Measurements from ENCODE around the gene MTMR12.
A peak's percentile ranks its signal among the peaks of the same experiment; 100 is the strongest.
"Not testable (repeated sequence)": the region's sequence is repeated elsewhere in the genome, so short reads cannot be mapped to it uniquely, and the experiment has no call there.

Gene MTMR12

DNA sequence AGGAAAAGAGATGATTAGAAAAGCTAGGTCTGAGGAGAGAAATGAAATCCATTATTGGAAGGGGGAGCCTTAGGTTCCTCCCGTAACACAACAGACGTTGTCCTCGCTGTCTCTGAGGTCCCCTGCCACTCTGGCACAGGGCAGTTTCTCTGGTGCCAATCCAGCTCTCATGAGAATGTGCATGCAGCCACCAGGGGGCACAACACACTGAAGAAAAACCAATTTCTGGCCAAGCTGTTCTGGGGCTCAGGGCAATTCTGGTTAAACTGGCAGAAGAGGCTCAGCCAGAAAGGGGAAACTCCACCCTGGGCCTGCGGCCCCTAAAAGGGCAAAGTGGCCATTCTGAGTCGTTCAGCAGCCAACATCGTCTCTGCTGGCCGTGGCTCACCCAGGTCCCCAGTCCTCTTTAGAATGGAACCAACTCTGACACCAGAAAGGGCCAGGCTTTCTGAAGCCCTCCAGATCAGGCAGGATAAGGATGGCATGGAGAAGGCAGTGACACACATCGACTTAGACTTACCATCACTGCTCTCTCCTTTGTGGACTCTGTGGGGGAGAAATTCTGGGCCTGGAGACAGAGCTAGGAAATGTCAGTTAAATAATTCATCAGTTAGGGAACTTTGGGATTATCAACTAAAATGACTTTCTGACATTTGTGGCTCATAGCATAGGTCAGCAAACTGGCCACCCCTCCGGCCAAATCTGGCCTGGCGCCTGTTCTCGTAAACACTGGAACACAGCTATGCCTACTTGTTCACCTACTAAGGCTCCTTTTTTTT lies 80.1 kb downstream of the MTMR12 start:
- peak; percentile 60 for DNase-seq

DNA sequence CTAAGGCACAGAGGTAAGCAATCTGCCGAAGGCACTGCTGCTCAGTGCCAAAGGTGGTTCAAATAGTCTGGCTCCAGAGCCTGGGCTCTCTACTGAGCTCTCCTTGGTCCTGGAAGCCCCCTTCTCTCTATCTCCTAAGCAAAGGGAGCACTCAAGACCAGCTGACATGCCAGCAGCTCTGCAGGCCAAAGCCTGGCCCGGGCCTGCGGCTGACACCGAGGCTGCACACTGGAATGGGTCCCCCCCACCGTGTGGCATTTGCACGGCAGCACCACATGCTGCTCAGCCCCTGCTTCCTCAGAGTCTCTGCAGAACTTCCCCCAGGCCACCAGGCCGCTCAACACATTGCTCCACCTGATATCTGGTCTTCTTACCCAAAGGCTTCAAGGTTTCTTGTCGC lies 80.8 kb downstream of the MTMR12 start:
- no peak for DNase-seq

DNA sequence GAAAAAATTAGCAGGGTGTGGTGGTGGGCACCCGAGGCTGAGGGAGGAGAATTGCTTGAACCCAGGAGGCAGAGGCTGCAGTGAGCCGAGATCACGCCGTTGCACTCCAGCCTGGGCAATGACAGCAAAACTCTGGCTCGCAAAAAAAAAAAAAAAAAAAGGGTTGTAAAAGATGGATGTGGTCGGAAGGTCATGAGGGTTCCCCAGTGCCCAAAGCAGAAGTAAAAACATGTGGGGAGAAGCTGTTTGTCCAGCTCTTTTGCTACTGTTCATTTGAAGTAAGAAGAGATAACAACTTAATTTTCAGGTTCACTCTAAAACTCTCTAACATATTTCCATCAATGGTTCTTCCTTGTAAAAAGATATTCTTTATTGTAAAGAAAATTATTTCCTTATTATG lies 81.5 kb downstream of the MTMR12 start:
- DNase-seq, result no peak

DNA sequence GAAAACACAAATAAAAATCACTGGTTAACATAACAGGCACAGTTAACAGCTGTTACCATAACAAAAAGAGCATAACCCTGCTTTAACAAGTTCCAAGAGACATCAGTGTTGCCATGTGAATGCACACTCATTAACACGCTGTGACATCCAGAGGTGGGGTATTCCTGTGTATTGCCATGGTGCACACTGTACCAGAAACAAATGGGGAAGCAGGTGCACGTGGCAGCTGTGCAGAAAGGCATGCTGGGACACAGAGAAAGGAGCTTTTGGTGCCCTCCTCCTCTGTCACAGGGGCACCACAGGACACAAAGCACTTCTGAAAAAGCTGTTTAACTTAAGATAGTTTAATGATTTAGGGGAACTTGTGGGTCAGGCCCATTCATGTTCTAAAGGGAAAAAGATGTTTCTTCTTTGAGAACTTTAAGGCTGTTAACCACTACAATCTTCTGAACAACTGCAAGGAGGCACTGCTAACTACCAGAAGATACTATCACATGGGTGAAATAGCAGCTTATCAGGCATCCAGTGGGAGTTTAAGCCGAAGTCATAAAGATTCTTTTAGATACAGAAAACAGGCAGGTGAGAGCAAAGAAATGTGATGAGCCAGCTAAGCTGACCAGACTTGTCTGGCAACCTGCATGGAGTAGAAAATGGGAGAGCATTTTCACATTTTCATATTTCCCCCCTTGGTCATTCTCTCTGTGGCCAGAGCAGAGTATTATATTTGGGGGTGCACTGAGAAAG lies 82.2 kb downstream of the MTMR12 start:
- no peak for DNase-seq

DNA sequence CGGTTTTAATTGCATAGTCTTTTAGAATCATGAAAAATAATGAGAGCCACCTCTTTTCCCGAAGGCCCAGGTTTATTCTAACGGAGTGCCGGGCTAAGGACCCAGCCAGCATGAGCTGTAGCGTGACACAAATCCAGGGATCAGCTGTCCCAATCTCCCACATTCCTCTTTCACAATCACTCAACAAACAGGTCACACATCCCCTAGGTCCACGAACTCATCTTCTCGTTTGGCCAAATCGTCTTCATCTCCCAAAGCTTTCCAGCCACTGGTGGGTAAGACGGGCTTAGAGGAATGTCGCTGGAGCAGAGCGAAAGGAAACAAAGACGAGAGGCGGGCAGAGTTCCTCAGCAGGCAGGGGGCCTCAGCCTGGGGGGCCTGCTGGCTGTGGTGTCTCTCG lies 83.2 kb downstream of the MTMR12 start:
- DNase-seq, result no peak

DNA sequence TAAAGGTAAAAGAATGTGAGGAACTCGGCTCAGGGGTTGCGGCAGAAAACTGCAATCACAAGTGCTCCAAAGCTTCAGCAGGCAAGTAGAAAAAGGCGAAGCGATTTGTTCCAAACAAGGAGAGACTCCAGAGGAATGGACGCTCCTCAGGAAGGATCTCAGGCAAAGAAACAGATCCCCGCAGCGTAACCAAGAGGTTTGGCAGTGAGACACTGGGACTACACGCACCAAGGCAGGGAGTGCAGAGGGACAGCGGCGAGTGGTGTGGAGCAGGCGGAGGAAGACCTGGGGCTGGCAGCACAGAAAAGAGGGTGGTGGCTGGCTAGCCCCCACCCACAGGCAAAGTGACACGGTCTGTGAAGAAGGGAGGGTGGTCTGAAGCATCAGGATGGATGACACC lies 83.9 kb downstream of the MTMR12 start:
- DNase-seq, result no peak

DNA sequence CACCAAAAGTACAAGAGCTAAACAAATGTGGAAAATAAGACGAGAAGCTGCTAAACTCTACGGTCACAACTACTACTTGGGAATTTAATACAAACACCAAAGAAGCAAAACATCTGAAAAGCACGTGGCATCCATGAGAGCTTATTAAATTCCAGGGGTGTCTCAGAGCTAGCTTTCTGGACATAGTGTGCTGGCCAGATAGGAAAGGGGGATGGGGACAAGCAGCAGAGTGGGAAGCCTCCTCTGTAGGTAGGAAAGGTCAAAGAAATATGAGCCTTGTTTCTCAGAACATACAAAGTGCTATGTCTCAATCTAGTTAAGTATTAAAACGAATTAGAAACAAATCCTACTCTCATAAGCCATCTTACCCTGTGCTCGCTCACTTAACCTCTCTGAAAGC lies 87.3 kb downstream of the MTMR12 start:
- DNase-seq, result no peak

DNA sequence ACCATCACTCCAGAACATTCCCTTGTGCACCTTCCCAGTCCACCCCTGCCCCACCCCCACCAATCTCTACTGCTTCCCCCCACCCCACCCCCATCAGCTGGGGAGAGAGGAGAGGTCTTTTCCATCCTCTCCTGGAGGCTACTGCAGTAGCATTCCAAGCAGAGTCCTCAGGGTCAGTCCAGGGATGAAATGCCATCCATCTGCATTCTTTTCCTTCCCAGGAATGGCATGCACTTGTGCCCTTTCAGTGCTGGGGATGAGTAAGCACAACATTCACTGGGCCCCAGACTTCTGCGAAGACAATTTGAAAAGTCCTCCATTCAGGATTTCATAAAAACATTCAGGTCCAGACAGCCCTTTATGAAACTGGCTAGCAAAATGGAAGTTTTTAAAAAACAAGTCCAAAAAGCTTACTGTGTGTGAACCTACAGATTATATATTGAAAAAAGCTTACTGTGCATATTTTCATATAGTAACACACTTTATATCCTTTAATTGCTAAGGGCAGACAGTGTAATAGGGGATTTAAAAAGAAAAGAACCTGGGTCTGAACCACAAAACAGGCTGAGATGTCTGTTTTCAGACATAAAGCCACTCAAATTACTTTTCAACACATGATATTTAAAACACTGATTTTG lies 88.6 kb downstream of the MTMR12 start:
- no peak for DNase-seq

DNA sequence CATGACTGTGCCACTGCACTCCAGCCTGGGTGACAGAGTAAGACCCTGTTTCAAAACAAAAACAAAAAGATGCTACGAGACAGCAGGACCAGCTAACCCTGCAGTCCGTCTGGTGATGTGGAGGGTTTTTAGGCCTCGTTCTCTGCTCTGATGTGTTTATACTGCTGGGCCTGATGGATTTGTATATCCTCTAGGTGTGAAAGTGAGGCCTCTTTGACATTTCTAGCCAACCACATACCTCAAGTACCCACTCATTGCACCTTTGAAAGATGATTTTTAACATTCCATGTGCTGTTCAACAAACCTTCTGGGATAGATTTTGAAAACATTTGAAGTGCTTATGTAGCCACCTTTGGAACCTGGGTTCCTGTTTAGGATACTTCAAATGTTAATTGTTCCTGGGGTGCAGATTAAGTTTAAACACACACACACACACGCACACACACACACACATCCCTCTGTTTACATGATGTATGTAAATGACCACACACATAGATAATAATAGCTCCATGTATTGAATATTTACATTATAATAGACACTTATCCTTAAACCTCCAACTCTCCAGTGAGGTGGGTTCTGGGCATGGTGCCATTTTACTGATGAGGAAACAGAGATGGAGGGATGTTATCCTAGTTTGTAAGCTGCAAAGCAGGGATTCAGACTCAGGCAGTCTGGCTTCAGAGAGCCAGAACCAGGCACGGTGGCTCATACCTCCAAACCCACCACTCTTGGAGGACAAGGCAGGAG lies 89.8 kb downstream of the MTMR12 start:
- DNase-seq, result no peak

DNA sequence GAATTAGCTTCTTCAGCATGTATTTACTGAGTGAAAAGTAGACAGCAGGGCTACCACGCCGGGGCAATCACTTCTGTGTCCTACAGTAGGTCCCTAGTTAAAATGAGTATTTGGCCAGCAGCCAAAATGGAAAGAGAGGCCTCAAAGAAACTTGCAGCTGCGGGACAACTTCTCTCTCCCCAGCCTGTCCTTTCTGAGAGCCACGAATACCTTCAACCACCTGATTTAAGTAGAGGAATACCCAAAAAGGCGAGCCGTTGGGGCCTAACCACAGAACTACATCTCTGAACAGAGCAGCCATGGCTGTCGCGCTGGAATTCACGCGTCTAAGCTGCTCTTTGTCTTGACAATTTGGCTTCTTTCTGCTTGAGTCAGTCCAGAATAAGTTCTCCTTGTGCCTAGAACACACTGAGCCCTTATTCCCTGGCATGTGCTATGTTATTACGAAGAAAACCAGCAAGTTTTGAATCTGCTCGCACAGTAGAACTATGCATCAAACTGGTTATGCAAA lies 94.8 kb downstream of the MTMR12 start:
- DNase-seq, result no peak

DNA sequence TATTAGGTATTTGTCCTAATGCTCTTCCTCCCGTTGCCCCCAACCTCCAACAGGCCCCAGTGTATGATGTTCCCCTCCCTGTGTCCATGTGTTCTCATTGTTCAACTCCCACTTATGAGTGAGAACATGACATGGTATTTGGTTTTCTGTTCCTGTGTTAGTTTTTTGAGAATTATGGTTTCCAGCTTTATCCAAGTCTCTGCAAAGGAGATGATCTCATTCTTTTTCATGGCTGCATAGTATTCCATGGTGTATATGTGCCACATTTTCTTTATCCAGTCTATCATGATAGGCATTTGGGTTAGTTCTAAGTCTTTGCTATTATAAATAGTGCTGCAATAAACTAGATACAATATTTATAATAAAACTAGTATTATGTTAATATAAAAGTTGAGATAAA lies 98.4 kb downstream of the MTMR12 start:
- not testable (repeated sequence) for DNase-seq

DNA sequence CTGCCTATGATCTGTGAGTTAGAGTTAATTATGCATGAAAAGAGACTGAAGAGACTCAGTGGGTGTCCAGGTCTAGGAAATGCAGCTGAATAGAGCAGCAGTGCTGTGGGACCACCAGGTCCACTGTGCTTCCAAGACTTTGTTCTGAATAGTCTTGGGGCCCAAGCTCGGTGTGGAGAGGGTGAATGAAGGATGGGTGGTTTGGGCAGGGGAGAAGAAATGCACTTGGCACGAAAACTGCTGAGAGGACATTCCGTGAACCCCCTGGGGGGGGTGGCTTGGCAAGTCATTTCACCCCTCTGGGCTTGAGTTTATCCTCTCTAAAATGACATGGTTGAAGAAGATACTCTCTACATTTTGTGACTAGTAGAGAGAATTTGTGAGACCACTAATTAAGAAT lies 102.6 kb downstream of the MTMR12 start:
- no peak for DNase-seq

DNA sequence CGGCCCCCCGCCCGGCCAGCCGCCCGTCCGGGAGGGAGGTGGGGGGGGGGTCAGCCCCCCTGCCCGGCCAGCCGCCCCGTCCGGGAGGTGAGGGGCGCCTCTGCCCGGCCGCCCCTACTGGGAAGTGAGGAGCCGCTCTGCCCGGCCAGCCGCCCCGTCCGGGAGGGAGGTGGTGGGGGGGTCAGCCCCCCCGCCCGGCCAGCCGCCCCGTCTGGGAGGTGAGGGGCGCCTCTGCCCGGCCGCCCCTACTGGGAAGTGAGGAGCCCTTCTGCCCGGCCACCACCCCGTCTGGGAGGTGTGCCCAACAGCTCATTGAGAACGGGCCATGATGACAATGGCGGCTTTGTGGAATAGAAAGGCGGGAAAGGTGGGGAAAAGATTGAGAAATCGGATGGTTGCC lies 103.9 kb downstream of the MTMR12 start:
- DNase-seq, result not testable (repeated sequence)

DNA sequence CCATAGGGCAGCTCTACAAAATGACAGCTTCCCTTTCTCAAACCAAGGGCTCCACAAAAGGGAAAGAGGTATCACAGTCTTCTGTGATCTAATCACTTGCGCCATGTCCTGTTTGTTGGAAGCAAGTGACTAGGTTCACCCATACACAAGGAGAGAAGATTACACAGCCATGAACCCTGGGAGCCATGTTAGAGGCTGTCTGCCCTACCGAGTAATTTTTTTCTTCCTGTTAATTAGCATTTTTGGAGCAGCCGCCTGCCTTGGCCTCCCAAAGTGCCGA lies 105.4 kb downstream of the MTMR12 start:
- DNase-seq, result no peak

DNA sequence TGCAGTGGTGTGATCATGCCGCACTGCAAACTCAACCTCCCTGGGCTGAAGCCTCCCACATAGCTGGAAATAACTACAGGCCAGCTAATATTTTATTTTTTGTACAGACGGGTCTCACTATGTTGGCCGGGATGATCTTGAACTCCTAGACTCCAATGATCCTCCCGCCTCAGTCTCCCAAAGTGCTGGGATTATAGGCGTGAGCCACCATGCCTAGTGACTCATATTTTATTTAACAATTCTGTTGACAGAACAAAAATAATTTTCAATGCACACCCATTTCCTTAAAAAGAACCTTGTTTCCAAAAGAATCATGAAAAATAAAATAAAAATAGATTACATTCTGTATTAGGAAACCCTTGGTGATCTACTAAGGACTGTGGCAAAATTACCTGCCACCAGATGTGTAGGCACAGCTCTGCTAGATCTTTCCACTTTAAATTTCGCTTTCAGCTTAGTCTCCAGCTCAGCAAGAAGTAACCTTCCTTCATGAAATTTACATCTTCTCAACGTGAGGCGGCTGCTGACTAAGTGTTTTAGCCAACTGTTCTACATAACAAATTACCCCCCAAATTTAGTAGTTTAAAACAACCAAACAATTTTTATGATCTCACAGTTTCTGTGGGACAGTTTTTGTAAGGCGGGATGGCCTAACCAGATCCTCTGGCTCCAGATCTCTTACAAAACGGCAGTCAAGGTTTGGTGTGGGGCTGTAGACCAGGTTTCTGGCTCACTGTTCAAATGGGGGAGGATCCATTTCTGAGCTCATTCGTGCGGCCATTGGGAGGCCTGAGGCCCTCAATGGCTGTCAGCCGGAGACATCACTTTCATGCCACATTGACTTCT lies 106.0 kb downstream of the MTMR12 start:
- no peak for DNase-seq

DNA sequence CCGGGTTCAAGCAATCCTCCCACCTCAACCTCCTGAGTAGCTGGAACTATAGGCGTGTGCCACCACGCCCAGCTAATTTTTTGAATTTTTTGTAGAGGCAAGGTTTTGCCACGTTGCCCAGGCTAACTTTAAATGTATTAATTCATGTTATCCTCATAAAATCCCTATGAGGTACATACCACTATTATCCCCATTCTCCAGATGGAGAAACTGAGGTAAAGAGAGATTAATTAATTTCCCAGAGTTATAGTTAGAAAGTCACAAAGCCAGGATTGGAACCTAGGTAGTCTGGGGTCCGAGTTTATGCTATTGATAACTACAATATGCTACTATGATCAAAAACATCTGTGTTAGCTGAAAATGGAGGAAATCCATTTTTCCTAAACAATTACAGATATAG lies 106.7 kb downstream of the MTMR12 start:
- DNase-seq, result no peak

DNA sequence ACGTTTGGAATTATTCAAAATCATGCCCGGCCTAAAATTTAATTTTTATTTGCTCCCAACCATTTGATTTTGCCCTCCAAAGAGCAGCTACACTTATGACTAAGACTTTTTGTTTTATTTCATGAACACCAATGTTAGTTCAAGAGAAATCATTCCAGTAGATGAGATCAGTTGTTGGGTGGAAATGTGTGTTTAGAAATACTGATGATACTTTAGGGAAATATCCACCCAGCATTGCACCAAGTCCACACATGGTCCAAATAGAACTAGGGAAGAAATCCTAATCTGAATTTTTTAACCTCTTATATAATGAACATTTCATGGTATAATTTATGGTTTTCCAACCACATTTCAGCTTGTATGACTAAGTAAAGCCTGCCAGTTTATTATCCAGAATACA lies 110.3 kb downstream of the MTMR12 start:
- DNase-seq, result no peak

DNA sequence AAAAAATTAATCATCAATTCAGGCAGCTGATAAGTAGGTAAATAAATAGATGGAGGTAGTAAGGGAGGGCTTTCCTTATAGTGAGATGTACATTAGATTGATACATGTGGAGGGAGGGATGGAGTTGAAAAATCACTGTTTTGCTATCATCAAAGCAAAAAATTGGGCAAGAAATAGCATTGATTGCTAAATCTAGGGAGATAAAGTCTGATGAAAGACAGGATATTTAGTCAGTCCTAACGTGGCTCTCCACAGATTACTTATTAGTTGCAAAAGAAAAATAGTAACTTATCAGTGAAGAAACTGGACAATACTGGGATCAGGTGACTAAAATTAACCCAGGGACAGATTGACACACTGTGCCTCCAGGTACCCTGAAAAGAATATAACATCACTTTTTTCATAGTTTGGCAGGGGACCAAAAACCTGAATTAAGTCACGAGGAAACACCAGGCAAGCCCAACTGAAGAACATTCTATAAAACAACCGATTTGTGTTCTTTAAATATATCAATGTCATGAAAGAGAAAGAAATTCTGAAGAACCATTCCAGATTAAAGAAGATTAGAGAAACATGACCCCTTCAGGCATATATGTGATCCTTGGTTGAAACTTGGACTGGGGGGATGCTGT lies 111.5 kb downstream of the MTMR12 start:
- no peak for DNase-seq

DNA sequence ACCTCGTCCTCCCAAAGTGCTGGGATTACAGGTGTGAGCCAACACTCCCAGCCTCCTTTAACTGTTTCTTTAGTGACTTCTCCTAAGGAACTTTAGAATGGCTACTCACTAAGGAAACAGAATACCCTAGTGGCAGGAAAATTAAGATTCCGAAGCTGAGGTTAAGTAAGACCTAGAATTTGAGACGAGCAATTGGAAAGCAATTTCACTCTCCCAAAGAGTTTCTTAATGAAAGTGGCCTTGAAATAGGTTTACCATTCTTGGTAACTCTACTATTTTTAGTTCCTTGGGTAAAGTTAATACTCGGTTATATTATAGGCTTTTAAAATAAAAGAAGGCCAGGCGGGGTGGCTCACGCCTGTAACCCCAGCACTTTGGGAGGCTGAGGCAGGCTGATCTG lies 115.7 kb downstream of the MTMR12 start:
- no peak for DNase-seq

DNA sequence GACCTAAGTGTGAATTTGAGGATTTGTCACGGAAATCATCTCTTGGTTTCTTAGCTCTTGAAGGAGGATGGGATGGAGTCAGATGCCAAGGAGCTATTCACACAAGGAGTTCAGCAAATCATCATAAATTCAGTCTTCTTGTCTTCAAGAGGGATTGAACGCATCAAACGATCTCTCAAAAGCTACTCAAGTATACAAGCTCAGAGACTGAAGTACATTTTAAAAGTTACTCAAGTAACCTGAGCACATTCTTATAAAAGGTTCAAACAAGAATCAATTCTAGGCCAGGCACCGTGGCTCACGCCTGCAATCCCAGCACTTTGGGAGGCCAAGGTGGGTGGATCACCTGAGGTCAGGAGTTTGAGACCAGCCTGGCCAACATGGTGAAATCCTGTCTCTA lies 117.5 kb downstream of the MTMR12 start:
- no peak for DNase-seq

DNA sequence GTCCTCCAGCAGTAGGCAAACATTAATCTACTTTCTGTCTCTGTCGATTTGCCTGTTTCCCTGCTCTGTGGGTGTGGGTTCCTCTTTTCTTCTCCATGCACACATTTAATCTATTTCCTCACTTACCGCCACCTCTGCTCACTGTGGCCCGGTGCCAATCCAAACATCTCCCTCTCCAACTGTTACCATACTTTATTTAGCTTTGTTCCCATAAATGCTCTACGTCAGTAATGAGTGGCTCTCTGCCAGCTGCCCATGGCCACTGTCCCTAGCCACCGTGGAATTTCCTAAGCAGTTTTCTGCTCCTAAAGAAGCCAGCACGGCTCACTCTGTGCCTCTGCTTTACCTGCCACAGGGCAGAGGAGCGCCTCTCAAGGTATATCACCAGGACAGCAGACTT lies 119.1 kb downstream of the MTMR12 start:
- DNase-seq, result peak; percentile 88

DNA sequence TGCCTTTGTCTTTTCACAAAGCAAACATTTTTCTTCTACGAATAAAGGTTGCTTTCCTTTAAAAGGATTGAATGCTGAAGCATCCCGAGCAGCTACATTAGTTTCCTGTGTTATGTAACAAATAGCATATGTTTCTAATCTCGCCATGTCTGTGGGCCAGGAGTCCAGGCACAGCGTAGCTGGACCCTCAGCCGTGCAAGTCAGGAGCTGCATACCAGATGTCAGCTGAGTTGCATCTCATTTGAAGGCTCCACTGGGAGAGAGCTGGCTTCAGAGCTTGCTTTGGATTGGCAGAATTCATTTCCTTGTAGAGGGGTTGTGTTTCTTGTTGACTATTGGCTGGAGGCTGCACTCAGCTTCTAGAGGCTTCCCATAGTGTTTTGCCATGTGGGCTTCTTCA lies 122.6 kb downstream of the MTMR12 start:
- no peak for DNase-seq

Data from NCI-H1436 (cell line).